NCI-H69 (cell line): ENCODE data around the gene CYP21A2.
"Not testable (repeated sequence)": the region's sequence is repeated elsewhere in the genome, so short reads cannot be mapped to it uniquely, and the experiment has no call there.

ENCODE experiments used
- DNase-seq: peaks from one replicate; lab custom pipeline; 2025; lab: John Stamatoyannopoulos, UW

The CYP21A2 gene

DNA sequence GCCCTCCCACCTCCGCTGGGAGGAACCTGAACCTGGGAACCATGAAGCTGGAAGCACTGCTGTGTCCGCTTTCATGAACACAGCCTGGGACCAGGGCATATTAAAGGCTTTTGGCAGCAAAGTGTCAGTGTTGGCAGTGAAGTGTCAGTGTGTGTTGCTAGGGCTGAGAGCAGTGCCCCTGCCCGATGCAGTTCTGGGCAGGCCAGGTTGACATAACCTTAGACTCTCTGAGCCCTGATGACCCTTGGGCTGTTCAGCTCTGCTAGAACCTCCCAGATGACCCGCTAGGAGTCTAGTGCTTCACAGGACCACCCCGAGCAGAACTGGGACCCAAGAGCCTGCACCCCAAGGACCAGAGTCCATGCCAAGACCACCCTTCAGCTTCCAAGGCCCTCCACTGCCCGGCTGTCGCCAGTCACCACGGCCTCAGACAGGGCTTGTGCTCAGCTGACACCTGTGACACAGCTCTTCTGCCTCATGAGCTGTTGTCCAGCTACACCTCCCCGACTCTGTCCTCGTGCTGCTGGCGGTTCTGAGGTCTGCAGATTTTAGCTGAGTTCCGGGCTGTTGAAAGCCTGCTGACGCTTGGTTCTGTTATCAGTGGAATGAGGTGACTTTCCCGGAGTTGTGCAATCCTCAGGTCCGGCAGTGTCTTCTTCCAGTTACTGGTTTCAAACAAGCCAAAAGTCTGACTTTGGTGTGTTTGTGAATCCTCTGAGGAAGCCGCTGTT, 2.8 kb upstream of the CYP21A2 start:
- DNase-seq = not testable (repeated sequence)

DNA sequence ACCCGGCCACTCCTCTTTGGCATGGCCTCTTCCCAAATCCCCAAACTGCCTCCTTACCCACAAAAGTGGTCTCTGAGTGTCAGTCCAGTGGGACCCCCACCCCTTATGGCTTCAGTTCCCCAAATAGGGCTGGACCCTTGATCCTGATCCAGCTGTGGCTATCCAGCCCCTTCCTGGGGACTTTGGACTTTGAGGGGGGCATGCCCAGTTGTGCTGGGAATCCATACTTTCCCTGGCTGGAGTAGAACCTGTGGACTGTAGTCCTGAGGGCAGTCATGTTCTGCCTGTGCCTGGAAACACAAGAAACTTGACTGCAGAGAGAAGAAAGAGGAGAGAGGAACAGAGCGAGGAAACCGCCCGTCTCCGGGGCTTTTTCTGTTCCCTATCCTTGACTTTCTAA, 1.1 kb upstream of the CYP21A2 start:
- not testable (repeated sequence) for DNase-seq

DNA sequence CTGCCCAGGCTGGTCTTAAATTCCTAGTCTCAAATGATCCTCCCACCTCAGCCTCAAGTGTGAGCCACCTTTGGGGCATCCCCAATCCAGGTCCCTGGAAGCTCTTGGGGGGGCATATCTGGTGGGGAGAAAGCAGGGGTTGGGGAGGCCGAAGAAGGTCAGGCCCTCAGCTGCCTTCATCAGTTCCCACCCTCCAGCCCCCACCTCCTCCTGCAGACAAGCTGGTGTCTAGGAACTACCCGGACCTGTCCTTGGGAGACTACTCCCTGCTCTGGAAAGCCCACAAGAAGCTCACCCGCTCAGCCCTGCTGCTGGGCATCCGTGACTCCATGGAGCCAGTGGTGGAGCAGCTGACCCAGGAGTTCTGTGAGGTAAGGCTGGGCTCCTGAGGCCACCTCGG, 663 bp downstream of the CYP21A2 start:
- DNase-seq = not testable (repeated sequence)

DNA sequence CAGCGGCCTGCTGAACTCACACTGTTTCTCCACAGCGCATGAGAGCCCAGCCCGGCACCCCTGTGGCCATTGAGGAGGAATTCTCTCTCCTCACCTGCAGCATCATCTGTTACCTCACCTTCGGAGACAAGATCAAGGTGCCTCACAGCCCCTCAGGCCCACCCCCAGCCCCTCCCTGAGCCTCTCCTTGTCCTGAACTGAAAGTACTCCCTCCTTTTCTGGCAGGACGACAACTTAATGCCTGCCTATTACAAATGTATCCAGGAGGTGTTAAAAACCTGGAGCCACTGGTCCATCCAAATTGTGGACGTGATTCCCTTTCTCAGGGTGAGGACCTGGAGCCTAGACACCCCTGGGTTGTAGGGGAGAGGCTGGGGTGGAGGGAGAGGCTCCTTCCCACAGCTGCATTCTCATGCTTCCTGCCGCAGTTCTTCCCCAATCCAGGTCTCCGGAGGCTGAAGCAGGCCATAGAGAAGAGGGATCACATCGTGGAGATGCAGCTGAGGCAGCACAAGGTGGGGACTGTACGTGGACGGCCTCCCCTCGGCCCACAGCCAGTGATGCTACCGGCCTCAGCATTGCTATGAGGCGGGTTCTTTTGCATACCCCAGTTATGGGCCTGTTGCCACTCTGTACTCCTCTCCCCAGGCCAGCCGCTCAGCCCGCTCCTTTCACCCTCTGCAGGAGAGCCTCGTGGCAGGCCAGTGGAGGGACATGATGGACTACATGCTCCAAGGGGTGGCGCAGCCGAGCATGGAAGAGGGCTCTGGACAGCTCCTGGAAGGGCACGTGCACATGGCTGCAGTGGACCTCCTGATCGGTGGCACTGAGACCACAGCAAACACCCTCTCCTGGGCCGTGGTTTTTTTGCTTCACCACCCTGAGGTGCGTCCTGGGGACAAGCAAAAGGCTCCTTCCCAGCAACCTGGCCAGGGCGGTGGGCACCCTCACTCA, 1.4 kb downstream of the CYP21A2 start:
- not testable (repeated sequence) for DNase-seq

DNA sequence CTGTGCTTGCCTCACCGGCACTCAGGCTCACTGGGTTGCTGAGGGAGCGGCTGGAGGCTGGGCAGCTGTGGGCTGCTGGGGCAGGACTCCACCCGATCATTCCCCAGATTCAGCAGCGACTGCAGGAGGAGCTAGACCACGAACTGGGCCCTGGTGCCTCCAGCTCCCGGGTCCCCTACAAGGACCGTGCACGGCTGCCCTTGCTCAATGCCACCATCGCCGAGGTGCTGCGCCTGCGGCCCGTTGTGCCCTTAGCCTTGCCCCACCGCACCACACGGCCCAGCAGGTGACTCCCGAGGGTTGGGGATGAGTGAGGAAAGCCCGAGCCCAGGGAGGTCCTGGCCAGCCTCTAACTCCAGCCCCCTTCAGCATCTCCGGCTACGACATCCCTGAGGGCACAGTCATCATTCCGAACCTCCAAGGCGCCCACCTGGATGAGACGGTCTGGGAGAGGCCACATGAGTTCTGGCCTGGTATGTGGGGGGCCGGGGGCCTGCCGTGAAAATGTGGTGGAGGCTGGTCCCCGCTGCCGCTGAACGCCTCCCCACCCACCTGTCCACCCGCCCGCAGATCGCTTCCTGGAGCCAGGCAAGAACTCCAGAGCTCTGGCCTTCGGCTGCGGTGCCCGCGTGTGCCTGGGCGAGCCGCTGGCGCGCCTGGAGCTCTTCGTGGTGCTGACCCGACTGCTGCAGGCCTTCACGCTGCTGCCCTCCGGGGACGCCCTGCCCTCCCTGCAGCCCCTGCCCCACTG, 2.3 kb downstream of the CYP21A2 start:
- DNase-seq = not testable (repeated sequence)

DNA sequence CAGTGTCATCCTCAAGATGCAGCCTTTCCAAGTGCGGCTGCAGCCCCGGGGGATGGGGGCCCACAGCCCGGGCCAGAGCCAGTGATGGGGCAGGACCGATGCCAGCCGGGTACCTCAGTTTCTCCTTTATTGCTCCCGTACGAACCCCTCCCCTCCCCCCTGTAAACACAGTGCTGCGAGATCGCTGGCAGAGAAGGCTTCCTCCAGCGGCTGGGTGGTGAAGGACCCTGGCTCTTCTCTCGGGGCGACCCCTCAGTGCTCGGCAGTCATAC, 2.8 kb downstream of the CYP21A2 start:
- DNase-seq = not testable (repeated sequence)

DNA sequence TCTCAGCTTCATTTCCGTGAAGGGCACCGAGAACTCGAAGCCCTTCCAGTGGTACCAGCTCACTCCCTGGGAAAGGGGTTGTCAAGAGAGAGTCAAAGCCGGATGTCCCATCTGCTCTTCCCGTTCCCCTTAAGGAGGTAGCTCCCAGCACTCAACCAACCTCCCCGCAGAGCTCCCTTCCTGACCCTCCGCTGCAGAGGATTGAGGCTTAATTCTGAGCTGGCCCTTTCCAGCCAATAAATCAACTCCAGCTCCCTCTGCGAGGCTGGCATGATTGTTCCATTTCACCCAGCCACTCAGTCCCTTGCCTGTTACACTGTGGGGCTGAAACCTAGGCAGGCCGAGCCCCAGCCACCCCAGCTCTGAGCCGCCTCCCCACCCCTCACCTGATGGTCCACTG, 3.2 kb downstream of the CYP21A2 start:
- not testable (repeated sequence) for DNase-seq

DNA sequence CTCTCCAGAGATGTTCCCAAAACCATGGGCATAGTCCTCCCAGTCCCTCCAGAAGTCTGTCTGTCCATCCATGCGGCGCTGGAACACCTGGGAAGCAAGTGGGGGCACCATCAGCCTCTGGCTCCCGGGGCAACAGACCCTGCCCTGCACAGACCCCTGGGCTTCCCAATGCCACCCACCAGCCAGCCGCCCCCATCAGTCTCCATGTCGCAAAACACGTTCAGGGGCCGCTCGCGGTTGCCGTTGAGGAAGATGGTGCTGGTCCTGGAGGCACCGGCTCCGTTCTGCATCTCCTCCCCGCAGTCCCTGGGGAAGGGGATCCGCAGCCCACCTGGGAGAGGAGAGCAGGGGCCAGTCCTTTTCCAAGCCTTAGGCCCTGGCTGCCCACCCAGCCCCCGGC, 4.1 kb downstream of the CYP21A2 start:
- not testable (repeated sequence) for DNase-seq

DNA sequence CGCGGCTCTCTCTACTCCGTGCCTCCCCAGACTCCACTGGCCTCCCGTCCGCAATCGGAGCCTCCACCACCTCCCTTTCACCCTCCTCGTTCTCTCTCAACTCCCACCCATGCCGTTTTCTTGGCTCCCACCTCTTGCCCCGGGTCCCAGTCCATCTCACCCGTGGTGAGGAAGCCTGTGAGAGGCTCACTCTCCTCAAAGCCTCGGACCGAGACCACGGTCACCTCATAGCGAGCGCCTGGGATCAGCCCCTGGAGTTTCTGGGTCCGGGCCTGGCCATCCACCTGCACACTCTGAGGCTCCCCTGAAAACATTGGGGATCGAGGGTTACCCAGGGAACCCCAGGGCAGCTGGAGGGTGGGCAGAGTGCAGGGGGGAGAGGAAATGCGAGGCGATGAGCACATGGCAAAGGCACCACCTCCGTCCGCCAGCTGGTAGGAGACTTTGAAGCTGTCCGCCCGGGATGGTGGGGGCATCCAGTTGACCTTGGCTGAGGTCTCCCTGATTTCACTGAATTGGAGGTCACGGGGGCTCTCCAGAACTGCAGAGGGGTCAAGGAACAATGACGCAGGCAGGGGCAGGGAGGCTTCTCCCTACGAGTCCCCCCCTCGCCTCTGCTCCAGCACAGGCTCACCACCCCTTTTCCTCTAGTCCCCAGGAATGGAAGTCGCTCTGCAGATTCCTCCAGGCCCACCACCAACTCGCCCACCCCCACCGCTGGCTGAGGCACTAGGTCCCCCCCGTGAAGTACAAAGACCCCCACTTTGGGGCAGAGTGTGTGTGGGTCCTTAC, 5.6 kb downstream of the CYP21A2 start:
- DNase-seq = not testable (repeated sequence)

DNA sequence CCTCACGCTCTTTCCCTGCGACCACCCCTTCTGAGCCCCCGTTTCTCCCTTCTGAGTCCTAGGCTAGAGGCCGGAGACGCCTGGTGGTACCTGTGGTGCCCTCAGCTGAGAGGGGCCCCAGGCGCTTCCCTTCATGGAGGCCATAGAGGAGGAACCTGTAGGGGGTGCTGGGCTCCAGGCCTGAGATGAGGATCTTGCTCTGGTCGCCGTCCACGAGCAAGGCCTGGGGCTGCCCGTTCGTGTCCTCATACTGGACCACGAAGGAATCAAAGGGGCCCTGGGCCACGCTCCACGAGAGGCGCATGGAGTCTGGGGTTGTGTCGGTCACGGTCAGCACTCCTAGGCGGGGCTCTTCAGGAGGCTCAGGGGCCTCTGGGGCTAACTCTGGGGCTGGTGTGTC, 6.7 kb downstream of the CYP21A2 start:
- DNase-seq = not testable (repeated sequence)

DNA sequence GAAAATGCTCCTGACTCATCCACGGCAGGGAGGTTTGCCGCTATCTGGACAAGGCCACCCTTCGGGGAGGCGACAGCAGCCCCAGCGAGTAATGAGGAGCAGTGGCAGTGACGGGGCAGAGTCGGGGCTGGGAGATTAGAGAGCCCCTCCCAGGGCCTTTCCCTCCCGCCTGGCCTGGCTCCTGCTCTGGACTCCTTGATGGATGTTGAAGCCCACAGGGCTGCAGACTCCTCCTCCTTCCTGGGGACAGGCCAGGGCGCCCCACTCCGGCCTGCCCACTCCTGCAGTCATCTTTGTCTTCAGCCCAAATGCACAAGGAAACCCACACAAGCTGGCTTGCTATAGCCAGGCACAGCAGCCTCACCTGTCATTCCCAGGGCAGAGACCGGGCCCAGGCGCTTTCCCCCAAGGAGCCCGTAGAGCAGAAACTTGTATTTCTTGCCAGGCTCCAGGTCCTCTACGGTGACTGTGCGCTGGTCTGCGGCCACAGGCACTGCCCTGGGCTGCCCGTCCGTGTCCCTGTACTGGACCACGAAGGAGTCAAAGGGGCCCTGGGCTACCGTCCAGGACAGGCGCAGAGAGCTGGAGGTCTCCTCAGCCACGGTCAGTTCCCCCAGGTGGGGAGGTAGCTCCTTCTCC, 7.7 kb downstream of the CYP21A2 start:
- no peak for DNase-seq

DNA sequence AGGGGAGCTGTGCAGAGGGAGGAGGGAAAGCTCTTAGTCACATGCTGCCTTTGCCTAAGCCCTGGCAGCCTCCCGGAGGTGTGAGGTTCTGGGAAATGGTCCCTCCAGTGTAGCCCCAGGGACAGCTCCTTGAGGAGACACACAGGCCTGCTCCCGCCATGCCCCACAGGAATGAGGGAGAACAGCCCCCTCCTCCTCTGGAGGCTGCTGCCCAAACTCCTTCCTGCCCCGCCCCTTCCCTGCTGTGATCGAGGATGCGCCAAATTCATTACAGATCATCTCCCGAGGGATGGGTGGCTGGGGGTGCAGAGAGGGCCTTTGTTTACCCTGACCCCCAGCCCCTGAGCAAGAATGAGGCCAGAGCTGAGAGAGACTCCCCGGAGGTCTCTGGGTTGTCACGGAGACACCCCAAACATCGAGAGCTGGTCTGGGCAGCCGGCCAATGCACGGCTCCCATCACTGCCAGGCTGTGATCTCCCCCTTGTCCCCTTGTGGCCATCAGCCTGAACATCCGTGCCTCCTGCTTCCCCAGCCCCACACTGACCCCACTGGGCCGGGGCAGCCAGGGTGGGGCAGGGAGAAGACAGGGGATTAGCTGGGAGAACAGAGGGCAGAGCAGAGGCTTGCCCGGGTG, 8.4 kb downstream of the CYP21A2 start:
- peak; percentile 86 for DNase-seq

DNA sequence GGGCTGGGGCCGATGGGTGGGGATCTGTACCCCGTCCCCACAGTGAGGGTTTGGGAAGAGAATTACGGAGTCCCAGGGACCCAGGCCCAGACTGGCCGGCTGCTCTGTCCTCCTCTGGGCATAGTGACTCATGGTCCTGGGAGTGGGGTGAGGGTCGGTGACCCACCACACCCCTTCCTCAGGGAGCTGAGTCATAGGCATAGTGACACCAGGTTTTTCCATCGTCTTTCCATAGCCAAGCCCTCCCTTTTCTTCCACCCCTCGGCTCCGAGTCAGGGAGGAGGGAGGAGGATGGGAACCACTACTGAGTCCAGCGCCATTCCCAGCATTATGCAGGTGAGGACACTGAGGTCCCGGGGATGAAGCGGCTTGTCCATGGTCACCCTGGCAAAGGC, 8.9 kb downstream of the CYP21A2 start:
- peak; percentile 36 for DNase-seq

DNA sequence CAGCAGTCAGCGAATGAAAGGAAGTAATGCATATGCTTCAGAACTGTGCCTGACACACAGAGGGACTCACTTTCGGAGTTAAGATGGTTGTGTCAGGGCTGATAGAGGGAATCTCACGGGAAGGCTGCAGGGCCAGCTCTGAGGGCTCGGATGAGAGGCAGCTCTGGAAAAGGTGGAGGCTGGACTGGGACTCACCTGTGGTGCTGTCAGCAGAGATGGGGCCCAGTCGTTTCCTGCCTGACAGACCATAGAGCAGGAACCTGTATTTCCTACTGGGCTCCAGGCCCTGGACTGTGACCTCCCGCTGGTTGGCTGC, 9.3 kb downstream of the CYP21A2 start:
- DNase-seq = no peak

DNA sequence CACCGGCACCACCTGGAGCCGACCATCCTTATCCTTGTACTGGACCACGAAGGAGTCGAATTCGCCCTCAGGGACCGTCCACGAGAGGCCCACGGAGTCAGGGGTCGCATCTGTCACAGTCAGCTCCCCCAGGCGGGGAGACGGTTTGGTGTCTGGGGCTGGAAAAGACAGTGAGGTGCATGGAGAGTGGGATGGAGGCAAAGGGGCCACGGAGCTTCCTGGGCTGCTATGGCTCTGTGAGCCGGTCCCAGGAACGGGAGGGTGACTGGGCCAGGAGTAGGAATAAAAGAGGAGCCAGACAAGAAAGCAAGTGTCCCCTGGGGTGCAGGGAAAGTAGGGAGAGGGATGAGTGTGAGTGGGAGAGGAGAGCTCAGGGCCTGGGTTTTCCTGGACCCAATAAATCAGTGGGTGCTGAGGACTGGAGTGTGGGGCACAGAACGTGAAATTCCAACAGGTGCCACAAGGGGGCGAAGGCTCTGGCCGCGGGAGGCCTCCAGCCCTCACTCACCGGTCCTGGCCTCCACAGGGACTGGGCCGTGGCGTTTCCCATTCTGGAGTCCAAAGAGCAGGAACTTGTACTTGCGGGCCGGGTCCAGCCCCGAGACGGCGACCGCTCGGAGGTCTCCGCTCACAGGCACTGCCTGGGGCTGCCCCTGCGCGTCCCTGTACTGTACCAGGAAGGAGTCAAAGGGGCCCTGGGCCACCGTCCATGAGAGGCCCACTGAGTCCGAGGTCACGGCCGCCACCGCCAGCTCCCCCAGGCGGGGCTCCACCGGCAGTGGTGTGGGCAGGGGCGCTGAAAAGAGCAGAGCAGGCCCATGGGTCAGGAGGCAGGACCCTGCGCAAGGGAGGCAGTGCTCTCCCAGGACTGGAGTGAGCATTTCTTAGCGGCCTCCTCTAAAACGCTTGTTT, 9.9 kb downstream of the CYP21A2 start:
- peak; percentile 61 for DNase-seq

DNA sequence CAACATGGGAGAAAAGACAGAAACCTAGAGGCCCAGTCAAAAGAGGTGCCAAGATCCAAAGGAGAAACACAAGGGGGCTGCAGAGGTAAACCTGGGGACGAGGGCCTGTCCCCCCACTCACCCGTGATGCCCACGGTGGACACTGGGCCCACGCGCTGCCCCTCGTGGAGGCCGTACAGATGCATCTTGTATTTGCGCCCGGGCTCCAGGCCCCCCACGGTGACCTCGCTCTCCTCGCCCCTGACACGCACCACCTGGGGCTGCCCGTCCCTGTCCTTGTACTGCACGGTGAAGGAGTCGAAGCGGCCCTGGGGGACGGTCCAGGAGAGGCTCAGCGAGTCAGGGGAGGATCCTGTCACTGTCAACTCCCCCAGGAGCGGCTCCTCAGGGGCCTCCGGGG, 10.9 kb downstream of the CYP21A2 start:
- not testable (repeated sequence) for DNase-seq

DNA sequence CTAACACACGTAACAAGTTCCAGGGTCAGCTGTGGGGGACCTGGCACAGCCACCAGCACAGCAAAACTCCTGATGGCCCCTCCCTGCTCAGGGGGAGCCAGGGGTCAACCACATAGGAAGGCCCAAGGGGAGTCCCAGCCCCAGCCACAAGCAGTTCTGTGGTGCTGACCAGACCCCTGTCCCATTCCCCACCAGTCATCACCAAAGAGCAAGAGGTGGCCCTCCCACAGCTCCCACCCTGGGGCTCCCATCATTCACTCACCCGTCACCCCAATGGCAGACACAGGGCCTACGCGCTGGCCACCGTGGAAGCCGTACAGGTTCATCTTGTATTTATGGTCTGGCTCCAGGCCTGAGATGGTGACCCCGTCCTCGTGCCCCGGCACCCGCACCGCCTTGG, 11.5 kb downstream of the CYP21A2 start:
- not testable (repeated sequence) for DNase-seq

DNA sequence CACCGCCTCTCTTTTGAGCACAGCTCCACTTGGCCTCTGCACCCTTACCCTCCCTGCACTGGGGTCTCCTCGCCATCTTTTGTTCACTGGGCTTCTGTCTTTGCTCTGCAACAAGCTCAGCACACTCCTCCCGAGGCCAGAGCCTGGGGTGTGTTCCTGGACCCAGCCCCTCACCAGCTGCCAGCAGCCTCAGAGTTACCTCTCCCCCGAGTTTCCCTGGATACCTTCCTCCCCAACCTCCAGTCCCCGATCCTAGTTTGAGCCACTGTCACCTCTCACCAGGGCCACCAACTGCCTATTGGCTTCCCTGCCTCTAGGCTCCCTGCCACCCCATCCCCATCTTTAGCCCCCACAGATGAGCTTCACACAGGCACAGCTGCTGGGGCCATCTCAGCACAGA, 12.3 kb downstream of the CYP21A2 start:
- DNase-seq = no peak

DNA sequence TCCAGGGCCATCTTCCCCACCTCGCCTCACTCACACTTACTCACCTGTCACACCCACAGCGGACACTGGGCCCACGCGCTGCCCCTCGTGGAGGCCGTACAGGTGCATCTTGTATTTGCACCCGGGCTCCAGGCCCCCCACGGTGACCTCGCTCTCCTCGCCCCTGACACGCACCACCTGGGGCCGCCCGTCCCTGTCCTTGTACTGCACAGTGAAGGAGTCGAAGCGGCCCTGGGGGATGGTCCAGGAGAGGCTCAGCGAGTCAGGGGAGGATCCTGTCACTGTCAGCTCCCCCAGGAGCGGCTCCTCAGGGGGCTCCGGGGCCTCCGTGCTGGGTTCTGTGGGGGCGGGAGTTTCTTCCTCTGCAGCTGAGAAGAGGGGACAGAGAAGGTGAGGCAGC, 14.4 kb downstream of the CYP21A2 start:
- DNase-seq = not testable (repeated sequence)

DNA sequence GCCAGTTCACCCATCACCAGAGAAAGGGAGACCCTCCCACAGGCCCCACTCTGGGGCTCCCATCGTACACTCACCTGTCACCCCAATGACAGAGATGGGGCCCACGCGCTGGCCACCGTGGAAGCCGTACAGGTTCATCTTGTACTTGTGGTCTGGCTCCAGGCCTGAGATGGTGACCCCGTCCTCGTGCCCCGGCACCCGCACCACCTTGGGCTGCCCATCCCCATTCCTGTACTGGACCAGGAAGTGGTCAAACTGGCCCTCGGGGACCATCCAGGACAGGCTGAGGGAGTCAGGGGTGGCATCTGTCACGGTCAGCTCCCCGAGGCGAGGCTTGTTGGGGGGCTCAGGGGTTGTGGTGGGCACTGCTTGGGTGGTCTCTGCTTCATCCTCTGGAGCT, 15.1 kb downstream of the CYP21A2 start:
- DNase-seq = not testable (repeated sequence)
